Measurements from ENCODE around the gene IRGQ.

The IRGQ gene

GRCh38 chr19:43538922-43539321, 57.0 kb downstream of the IRGQ start:
- no peak for DNase-seq

GRCh38 chr19:43534816-43535761, 60.8 kb downstream of the IRGQ start:
- peak; percentile 59 for DNase-seq
